Thyroid gland (tissue), 4 donors: ENCODE data around the gene KRT85.

Experiments
- CTCF ChIP-seq, 6 experiments: fragments of 200-600 bp in 3 of 6; fragments of 450-650 bp in 3 of 6; sonication (generic) in 3 of 6; IDR thresholded peaks; one replicate each; pipeline ENCODE4 v1.5.1; 2016 to 2019; ENCODE audit warnings: antibody characterized with exemption in 6 of 6, mild to moderate bottlenecking in 2 of 6, inconsistent platforms in 1 of 6, moderate library complexity in 1 of 6
- POLR2A ChIP-seq, 2 donors: fragments of 450-650 bp; IDR thresholded peaks; one replicate each; pipeline ENCODE4 v1.6.1; 2017; ENCODE audit warnings: antibody characterized with exemption in 2 of 2, mild to moderate bottlenecking in 2 of 2, moderate library complexity in 1 of 2

GRCh38 chr12:52394836-52395405, 27.6 kb upstream of the KRT85 start:
- TF ChIP-seq CTCF (IDR thresholded peaks at IDR 0.05): no peak
- no peak for TF ChIP-seq POLR2A (IDR thresholded peaks at IDR 0.05)
